SK-N-MC (cell line): ENCODE measurements around the gene CAMK2N2.

ENCODE experiments used
- EZH2 ChIP-seq: fragments of 200-600 bp; sonication (generic); IDR thresholded peaks from one replicate; pipeline ENCODE4 v1.6.1; 2017; ENCODE audit warnings: antibody characterized with exemption
- FOXP2 ChIP-seq: optimal IDR thresholded peaks from 2 replicates; pipeline ENCODE3; 2011; ENCODE audit warnings: mild to moderate bottlenecking, moderate library complexity; ENCODE audit not compliant: insufficient read depth; ENCODE audit errors: extremely low read length, control extremely low read depth
- POLR2AphosphoS5 ChIP-seq: IDR thresholded peaks from 2 replicates; pipeline ENCODE4 v1.6.1; 2012; ENCODE audit warnings: mild to moderate bottlenecking, low read depth, low read length, borderline replicate concordance

DNA sequence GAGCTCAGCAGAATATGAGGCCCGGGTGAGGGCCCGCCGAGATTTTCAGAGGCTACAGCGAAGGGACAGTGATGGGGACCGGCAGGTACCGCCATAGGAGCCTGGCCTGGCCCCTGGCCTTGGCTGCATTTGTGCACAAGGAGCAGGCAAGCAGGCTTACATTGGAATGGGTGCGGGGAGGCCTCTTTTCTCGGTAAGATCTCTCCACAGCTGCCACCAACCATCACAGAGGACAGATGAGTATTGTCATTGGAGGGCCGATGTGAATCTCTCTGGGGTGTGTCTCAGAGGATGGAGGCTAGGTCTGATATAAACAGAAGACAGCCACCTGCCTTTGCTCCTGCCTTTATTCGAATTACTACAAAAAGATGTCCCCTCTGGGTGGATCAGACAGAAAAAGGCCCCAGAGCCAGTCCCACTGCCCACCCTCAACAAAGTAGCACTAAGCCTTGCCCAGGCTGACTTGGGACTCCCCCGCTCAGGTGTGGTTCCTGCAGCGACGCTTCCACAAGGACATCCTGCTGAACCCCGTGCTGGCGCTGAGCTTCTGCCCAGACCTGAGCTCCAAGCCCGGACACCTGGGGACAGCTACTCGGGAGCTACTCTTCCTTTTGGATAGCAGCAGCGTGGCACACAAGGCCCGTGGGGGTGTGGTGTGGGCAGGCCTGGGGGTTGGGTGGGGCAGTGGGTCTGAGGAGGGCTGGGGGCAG, 26.5 kb downstream of the CAMK2N2 start:
- TF ChIP-seq POLR2AphosphoS5 (no peak), EZH2 (no peak), FOXP2 (no peak)
